Endothelial cell of hepatic sinusoid (primary cell): Measurements from ENCODE around the gene PTPRD.

Experiments
- in situ Hi-C: cut with HindIII; loops from 2 replicates; pipeline ENCODE4 v1.10.0; 2017; ENCODE audit warnings: low sequenced_read_pairs

PTPRD gene

DNA sequence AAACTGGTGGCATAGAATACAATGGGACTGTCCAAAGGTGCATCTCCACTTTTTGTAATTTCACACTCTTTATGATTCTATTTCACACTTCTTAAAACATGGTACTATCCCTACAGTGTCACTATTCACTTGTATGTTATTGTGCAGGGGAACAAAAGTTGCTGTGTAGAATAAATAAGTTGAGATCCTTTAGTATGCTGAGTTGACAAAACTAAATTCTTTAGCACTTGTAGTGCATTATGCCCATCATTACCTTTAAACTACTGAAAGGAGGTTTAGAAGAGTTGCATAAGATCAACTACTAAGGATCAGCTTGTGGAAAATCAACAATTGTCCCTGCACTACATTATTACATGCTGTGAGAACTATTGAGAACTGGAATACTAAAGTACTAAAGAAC lies 1380.9 kb downstream of the PTPRD start:
- in situ Hi-C loops: no loop called here

DNA sequence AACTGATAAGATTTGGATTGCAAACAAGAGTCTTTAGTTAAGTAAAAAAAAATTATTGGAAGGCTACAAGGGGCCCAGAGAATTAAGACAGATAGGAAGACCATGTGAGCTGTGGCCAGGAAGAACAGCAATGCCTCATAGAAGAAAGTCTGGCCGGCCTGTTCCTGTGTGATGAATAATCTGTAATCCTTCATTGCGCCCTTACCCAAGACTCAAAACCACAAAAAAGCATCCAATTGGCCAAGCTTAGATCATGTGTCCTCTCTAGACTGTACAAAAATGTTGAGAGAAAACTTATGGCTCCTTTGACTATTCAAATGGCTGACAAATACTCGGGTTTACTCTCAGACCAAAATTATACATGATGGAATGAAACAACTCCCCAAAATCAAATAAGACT lies 1383.5 kb downstream of the PTPRD start:
- in situ Hi-C loops: no loop called here

DNA sequence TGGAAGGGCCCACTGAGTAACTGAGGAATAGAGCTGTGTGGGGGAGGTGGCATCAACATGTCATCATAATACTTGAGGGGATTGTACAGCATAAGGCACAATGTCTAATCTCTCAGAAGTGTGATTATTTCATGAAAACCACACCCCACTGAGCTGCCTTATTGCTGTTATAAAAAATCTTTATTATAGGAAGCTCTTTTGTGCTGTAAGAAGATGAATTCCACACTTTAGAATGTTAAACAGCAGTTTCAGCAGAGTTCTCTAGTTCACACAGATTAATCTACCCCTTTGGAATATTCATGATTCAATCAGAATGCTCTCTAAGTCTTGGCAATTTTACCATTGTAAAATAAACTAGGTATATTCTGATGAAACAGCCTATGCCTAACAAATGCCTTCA lies 1389.6 kb downstream of the PTPRD start:
- in situ Hi-C loops: no loop called here

DNA sequence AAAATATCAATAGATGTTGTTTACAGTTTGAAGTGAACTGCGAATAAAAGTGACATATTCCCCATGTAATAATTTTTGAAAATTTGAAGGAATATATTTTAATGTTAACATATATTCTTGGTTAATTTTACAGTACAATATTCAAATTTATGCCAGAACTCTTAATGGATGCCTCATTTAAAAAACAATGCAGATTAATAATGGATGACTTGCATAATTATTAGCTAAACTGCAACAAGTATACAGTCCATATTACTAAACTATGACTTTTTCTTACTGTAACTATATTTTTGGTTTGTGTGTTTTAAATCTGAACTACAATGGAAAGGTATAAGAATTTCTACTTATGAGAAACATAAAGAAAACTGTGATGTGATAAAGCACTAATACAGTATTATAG lies 1390.1 kb downstream of the PTPRD start:
- in situ Hi-C loops: no loop called here

DNA sequence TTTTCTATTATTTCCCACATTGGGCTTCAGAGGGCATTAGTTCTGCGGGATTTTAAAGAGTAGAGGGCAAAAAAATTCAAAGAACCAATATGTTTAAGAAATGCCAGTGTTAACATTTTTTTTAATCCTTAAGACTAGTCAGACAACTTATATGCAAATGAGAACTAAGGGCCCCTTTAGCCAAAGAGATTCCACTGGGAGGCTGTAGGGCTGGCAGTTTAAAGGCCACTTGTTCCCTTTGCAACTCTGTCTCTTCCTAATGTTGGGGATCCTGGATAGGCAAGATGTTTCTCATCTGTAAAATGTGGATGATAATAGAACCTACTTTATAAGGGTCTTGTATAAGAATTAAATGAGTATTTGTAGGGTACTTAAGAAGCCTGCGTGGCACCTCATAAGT lies 1395.9 kb downstream of the PTPRD start:
- in situ Hi-C loops: no loop called here

DNA sequence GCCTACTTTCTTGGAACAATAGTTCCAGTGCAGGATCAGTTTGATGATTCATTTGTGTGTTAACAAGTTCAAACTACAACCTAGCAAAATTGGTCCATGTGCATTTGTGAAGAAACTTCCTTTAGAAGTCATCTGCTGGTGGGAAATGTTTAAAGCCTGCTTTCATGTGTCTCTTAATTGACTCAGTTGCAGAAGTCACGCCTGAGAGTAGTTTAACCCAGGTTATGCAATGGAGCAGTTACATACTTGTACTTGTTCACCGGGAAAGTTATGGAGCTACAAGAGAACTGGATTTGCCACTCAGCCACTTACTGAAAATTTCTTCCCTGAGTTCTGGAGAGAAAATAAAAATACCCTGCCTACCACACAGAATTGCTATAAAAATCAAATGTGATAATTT lies 1397.8 kb downstream of the PTPRD start:
- in situ Hi-C loops: no loop called here

DNA sequence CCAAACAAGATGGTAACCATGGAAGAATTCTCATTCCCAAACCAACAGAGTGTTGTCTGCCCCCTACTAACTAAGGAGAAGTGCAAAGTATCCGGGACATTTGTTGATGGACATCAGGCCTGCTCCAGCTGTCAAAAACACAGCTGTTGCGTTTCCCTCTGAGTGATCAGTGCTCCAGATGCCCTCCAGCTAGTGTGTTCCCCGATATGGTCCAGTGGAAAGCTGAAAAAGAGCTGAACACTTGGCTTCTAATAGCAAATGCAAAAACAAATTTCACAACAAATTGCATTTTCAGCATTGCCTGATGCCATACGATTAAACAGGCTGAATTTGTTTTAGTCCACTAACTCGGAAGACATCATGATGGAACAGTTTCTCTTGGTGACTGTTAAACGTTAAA lies 1398.7 kb downstream of the PTPRD start:
- in situ Hi-C loops: no loop called here

DNA sequence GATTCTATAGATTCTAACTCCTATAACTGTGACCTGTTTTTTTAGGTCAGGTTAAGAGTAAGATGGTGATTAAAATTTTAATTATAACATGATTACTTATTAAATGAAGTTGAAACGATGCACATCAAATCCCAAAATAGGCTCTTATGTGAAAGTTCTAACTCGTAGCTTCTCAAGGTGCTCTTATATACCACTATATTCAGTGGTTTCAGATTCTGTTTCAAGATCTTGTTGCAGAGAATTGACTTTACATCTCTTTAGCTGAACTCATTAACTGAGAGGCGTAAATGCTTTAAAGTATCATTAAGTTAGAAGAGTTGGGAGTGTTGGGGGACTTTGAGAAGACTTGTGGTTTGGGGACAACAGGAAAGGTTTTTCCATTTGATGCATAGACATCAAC lies 1399.8 kb downstream of the PTPRD start:
- in situ Hi-C loops: no loop called here

DNA sequence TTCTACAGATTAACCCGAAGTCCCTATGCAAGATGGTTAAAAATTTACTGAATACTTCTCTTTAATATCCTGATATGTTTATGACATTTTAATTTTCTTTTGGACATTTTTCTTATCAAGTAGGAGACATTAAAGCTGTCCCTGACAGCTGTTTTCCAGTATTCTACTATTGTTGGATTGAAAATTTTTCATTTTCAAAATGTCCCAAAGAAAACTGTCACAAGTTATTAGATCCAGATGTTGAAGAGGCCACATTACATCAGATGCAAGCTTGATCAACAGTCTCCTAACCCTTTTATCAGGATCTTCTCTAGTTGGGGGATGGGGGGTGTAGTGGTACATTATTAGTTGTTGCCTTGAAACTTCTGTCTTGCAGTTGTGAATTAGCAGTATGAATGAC lies 1410.5 kb downstream of the PTPRD start:
- in situ Hi-C loops: no loop called here

DNA sequence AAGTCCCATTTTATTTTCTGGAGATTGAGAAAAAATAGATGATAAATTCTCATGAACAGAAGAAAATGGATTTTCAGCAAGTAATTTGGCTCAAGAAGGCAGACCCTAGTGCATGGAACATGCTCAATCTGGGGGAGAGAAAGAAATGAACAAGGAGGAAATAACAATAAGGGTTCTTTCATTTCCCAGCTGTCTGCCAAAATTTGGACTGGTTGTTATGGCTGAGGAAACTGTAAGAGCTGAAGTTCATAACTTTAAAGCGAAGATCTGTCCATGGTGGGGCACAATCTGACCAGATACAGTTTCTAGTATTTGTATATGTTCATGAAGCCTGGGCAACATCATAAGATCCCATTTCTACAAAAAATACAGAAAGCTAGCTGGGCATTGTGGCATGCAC lies 1426.7 kb downstream of the PTPRD start:
- in situ Hi-C loops: no loop called here

DNA sequence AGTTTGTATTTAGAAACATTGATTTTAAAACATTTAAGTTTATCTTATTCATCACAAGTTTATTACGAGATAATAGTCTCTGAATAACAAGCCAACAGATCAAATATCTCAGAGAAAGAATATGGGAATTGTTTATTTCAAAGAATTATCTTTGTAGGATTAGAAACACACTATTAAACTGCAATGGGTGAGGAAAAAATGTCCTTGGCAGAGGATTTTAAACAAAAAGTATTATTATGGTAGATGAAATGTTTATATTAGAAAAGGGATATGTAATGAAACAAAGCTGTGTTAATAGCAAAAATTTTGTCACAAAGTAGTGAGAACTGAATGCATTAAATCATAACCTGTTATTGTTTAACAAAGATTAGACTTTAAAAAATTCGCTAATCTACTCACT lies 1430.4 kb downstream of the PTPRD start:
- in situ Hi-C loops: no loop called here

DNA sequence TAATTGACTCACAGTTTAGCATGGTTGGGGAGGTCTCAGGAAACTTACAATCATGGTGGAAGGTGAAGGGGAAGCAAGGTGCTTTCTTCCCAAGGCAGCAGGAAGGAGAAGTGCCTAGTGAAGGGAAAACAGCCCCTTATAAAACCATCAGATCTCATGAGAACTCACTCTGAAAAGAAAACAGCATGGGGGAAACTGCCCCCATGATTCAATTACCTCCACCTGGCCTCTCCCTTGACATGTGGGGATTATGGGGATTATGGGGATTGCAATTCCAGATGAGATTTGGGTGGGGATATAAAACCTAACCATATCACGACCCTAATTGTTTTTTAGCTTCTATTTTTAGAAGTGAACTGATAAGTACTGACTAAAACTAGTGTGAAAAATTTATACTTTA lies 1435.7 kb downstream of the PTPRD start:
- in situ Hi-C loops: no loop called here

DNA sequence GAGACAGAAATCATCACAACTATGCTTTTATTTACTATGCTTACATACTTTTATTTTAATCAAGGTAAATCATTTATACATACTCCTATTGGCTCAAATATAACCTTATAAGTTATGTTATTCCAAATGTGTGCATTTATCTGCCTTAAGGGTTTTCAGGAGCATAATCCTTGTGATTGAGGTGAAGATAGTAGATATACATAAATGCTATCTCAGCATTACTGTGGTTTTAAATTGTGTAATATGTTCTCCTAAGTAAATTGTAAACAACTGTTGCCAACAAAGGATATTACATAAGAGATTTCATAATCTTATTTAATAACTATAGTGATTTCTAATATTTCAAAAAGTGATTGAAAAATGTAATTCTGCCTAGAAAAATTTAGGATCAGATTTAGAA lies 1438.4 kb downstream of the PTPRD start:
- in situ Hi-C loops: no loop called here

DNA sequence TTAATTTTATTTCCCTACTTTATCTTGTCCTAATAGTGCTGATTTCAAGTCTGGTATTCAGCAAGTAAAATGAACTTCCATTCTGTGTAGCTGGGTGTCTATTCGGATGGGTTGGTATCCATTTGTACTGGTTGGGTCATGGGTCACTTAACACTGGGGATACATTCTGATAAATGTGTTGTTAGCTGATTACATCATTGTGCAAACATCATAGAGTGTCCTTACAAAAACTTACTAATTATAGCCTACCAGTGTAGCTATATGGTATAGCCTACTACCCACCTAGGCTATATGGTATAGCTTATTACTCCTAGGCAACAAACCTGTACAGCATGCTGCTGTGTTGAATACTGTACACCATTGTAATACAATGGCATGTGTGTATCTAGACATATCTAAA lies 1439.5 kb downstream of the PTPRD start:
- in situ Hi-C loops: no loop called here

DNA sequence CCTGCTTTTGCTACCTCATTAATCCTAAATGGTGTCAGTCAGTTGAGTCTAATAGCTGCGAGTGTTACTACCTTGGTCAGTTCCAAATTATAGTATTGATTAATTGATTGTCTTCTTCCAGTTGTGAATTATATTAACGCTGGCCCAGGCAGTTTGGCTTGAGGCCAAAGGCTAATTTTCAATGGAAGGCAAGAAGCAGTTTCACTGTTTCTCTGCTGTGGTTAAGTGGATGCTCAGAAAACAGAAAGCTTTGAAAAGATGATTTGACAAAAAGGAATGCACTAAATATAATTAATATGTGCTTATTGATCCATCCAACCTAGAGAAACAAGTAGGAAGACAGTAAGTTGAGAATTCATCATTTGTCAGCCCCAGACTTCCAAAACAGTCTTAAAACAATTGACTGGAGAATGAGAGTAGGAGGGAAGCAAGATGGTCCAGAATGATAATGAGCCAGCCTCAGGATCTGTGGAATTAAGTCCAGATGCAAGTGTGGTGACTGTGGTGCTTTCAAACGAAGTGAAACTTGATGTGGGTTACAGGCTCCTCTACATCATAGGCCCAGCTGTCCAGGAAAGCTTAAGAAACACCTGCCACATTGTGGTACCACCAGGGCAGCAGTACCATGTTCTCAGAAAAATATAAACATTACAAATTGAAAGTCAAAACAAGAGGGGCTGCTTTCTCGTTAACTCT lies 1442.2 kb downstream of the PTPRD start:
- in situ Hi-C loops: no loop called here

DNA sequence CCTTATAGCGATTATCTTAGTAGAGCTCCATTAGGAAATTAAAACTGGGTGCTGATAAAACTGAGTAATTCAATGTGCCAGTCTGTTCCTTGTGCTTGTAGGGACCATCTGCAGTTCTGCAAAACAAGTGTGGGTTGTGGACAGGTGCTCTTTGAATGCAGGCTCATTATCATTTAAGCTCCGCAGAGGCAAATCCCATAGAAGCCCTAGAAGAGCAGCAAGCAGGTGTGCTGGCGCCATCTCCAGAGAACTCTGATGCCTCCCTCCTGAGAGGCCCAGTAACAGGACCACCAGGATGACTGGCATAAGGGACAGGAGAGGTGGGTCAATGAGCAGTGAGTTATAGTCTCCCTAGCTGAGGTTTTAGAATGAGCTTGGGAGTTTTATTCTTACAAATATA lies 1470.8 kb downstream of the PTPRD start:
- in situ Hi-C loops: no loop called here

DNA sequence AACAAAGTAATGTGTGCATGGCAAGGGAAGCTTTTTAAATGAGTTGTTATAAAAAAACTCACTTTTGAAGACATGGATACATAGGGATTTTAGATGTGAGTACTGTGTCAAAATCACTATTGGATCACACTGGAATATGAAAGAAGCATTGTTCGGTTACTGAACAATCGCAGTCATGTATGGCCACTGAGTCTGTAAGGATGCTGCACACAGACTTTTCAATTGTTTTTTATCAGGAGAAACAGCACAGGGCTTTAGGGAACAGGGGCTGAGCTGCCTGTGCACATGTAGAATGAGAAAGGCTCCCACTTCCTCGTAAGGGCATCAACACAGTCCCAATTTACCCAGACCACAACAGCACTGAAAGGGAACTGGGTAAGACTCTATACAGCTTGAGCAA lies 1479.3 kb downstream of the PTPRD start:
- in situ Hi-C loops: no loop called here

DNA sequence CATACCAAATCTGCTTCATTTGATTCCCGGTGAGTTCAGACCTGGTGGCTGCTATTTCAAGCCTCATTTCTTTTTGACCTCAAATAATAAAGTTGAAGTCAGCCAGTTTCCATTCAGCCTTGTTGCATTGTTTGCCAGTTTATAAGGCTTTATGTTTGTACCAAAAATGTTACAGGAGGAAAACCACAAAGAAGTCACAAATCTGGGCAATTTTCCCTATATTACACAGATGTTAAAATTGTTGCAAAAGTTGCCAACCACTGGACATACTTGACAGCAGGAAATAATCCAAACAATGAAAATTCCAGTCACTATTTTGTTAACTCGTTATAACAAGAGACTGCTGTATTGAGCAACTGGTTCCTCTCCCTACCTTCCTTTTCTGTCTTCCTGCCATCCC lies 1488.2 kb downstream of the PTPRD start:
- in situ Hi-C loops: no loop called here

DNA sequence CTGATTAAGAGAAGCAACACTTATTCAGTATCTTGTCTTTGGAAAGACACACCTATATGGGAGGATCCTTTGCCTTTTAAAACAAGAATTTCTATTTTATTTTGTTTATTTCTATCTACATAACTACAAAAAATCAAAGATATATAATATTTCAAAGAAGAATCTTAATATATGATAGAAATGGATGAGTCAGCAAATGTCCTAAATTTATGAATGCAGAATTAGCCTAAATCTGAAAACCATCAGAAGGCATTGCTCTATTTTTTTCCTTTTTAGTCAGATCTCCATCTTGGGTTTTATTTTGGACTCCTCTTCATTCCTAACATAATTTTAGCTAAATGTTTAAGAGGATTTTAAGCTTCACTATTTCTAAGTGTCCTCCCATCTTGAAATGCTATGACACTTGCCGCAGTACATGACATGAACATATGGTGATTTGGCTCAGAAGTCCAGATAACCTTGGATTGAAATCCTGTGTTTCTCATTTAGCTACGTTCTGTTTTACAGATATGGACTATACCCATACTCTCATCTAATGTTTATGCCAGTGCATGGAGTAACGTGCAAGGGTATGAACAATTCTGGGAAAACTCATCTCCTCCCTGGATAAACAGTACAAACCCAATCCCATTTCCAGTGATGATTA lies 1490.4 kb downstream of the PTPRD start:
- in situ Hi-C loops: no loop called here

DNA sequence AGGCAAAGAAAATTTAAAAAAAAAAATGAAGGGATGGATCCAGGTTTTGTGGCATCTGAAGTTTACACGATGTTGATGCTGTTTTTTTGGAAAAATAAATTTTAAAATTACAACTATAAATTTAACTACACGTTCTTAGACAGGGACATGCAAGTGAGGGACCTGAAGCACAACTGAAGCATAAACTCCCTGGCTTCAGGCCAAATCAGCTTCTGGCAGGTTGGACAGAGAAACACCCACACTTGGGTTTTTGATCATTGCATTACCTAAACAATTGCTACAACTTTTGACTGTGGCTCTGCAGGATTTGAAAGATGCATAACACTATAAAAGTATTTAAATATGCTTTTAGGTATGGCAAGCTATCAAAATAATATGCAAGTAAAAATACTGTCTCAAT lies 1494.9 kb downstream of the PTPRD start:
- in situ Hi-C loops: no loop called here

DNA sequence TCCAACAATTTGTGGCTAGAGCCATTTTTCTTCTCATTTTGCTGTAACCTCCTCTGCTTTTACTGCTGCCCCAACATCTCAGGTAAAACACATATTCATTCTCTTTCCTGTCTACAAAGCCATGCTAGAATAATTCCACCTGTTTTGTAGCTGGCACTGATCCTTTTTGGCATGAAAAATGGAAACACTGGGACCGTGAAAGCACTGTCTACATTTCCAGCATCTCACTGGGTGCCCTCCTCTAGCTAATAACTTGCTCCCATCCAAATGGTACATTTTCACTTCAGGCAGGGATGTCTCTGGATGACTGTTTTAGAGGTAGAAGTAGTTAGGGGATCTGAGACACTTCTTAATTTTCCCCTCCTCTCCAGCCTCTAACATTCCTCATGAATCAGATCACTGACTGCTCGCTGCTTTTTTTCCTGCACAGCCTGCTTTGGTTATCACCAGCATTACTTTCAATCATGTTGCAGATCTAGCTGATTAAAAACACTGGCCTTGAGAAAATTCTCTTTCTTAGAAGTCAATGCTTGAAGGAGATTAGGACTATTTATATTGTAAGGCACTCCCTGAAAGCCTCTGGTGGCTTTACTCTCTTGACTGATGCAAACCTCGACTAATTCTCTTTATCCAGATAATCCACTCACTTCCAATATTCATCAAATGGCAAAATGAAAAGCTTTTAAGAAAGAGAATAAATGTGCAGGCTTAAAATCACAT lies 1500.6 kb downstream of the PTPRD start:
- in situ Hi-C loops: no loop called here

DNA sequence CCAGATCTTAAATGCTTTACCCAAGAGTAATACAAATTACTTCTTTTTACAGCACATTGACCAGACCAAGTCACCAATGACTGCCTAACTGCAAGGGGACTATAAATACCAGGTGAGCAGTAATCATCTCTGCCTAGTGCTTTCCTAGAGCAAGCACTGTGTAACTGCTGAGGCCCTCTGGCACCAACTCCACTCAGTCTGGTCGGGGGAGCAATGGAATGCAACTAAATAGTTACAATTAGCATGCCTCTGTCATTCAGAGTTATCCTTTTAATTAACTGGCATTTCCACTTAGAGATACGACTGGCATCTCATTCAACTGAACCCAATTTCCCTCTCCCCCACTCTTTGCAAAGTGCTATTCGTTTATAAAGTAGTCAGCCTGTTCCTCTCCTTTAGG lies 1504.2 kb downstream of the PTPRD start:
- in situ Hi-C loops: no loop called here
